MG63 (cell line): Measurements from ENCODE around the gene LHFPL4. TPM values are rescaled to one million over a fixed set of nuclear protein-coding genes. Genes with fewer than 3 reads are reported as not detected.
"Not testable (repeated sequence)": the region's sequence is repeated elsewhere in the genome, so short reads cannot be mapped to it uniquely, and the experiment has no call there.

Experiments
- DNase-seq: peaks from one replicate; pipeline ENCODE4 v3.0.0-alpha.2; 2020
- H3K27me3 ChIP-seq: fragments of 250-450 bp; sonication (Bioruptor Pico); 2 replicates; pipeline ENCODE4 v1.5.1; 2020; ENCODE audit warnings: mild to moderate bottlenecking, moderate library complexity
- H3K36me3 ChIP-seq: fragments of 250-450 bp; sonication (Bioruptor Pico); 2 replicates; pipeline ENCODE4 v1.5.1; 2020; ENCODE audit warnings: mild to moderate bottlenecking, moderate library complexity
- H3K4me3 ChIP-seq: fragments of 250-450 bp; sonication (Bioruptor Pico); 2 replicates; pipeline ENCODE4 v1.5.1; 2020; ENCODE audit warnings: mild to moderate bottlenecking, moderate library complexity
- H3K9me3 ChIP-seq: fragments of 250-450 bp; sonication (Bioruptor Pico); 2 replicates; pipeline ENCODE4 v1.5.1; 2020; ENCODE audit warnings: mild to moderate bottlenecking, moderate library complexity
- total RNA-seq: library from RNA; depleted of rRNA; stranded (reverse); fragments of >200 nt; shearing (Covaris generic); gene quantifications from 2 replicates; pipeline ENCODE4 v1.2.3, GENCODE V29; 2014; ENCODE audit warnings: low replicate concordance; rRNA removed

Gene LHFPL4
- 0.69 and 1.2 TPM in 2 replicates for total RNA-seq

DNA sequence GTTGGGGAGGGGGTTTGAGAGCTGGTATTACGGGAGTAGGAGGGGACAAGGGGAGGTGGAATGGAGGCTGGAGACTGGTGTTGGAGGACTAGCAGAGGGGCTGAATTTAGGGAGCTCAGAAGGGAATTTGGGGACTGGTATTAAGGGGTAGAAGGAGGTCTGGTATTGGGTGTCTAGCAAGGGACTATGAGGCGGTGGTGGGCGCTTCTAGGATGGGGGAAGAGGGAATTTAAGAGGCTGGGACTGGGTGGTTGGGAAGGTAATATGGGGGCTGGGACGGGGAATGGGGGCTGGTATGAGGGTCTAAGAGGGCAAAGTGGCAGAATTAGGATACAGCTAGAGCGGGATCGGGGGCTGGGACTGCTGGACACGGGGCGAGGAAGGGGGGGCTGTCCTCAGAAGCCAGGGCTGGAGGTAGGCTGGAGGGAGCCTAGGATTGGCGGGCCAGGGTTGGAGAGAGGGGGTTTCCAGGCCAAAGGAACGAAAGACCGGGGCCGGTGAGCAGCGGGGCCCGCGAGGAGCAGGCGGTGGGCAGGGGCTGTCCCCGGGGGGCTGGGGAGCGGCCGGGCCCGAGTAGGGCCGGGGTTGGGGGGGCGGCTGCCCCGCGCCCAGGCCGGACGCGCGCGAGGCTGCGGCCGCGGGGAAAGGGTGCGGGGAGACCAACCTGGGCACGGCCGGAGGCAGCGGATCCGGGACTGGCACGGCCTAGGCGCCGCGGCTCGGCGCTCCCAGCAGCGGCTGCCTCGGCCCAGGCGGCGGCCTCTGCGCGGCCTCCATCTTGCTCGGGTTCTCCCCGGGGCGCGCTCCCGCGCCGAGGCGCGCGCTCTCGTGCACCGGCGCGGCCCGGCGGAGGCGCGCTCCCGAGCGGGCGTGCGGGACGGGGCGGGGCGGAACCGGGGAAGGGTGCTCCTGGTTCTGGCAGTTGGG, at the start of gene LHFPL4:
TSS of gene LHFPL4 (minus strand) at position 802 of the 927 bp plus-strand sequence. CDS start 1,143 bp downstream, outside the sequence.
- H3K27me3 ChIP-seq: no peaks in the 10 kb centered on the region
- H3K9me3 ChIP-seq: no peaks in the 10 kb centered on the region
- DNase-seq: no peak
- H3K4me3 ChIP-seq: peak within 1 kb of the TSS; percentile 27
- no peaks in the 10 kb centered on the region for H3K36me3 ChIP-seq

DNA sequence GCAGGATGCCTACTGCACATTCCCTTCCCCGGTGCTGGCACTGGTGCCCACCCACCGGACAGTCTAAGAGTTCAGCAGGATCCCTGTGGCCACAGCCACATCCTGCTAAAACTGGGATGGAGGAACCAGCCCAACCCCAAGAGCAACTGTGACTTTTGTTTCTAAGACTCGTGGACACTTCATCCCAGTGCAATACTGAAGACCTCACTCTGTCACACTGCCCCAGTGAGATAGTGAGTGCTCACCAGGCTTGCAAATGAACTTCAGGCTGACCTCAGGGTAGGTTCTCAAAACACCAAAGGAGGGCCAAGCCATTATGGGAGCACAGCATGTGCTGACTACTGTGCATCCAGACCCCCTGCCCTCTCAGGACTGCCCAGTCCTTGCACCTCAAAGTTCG, 49.0 kb upstream of the LHFPL4 start:
- no peaks in the 10 kb centered on the region for H3K27me3 ChIP-seq
- no peaks in the 10 kb centered on the region for H3K36me3 ChIP-seq
- no peak overlapping the region for H3K4me3 ChIP-seq
- H3K9me3 ChIP-seq: no peaks in the 10 kb centered on the region
- no peak for DNase-seq

DNA sequence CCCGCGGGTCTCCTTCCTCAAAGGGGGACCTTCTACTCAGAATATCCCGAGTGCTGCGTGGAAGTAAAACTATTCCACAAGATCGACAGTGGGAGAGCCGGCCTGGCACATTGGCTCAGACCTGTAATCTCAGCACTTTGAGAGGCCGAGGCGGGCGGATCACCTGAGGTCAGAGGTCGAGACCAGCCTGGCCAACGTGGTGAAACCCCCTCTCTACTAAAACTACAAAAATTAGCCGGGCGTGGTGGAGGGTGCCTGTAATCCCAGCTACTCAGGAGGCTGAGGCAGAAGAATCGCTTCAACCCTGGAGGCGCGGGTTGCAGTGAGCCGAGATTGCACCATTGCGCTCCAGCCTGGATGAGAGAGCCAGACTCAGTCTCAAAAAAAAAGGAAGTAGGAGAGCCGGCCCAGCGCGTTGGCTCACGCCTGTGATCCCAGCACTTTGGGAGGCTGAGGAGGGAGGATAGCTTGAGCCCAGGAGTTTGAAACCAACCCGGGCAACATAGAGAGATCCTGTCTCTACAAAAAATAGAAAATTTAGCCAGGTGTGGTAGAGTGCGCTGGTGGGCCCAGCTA, 47.5 kb upstream of the LHFPL4 start:
- not testable (repeated sequence) for H3K36me3 ChIP-seq, H3K4me3 ChIP-seq, H3K27me3 ChIP-seq, H3K9me3 ChIP-seq, DNase-seq

DNA sequence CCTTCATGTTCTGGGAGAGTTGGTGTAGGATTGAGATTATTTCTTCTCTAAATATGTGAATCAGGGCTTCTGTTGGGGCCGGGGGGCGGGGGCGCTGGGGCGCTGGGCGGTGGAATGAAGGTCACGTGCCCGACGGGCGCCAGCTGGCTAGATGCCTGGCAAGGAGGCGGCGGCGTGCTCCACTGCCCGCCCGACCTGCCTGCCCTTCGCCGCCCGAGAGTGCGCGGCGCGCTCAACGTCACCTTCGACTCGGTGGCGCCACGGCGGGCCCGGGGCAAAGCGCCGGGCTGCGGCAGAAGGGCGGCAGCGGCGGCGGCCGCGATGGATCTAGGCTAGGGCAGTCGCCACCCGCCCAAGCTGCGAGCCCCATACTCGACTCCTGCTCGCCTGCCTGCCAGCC, 47.0 kb upstream of the LHFPL4 start:
- Histone ChIP-seq H3K27me3 (no peaks in the 10 kb centered on the region), H3K4me3 (no peak overlapping the region; the same call in 1 of the 2 replicates), H3K36me3 (no peaks in the 10 kb centered on the region), H3K9me3 (no peaks in the 10 kb centered on the region)
- DNase-seq: peak; percentile 57

DNA sequence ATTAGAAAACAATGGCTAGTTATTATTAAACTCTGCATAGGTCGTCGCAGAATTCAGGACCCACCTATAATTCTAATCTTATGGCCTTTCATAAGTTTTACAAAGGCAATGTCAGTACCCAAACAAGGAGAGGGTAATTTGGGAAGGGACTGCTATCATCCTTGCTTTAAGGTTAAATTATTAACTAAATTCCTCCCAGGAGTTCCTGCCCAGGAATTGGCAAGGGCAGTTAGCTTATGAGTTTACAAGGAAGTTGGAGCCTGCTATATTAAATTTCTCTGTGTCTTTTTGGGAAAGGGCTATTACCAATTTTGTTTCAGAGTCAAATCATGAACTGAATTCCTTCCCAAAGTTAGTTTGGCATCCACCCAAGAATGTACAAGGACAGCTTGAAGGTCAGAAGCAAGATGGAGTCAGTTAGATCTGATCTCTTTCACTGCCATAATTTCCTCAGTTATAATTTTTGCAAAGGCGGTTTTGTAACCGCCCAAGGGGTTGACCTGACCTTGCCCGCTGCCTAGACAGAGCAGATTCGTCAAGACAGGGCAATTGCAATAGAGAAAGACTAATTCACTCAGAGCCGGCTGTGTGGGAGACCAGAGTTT, 45.3 kb upstream of the LHFPL4 start:
- no peaks in the 10 kb centered on the region for H3K27me3 ChIP-seq
- H3K36me3 ChIP-seq: no peaks in the 10 kb centered on the region
- no peak overlapping the region for H3K4me3 ChIP-seq
- no peaks in the 10 kb centered on the region for H3K9me3 ChIP-seq
- DNase-seq: no peak

DNA sequence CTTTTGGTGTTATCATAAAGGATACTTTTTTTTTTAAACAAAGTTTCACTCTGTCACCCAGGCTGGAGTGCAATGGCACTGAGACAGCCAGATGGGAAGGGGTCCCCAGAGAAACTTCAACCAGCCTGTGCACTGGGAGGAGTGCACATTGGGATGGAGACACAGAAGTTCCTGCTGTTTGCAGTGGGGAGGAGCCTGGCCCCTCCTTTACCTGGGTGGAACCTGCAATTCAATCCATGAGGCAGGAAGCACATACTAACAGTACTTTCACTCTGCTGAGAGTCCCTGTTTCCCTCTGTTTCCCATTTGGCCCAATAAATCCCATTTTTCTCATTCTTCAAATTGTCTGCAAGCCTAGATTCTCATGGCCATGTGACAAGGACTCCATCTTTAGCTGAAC, 42.3 kb upstream of the LHFPL4 start:
- Histone ChIP-seq H3K27me3 (no peaks in the 10 kb centered on the region), H3K9me3 (no peaks in the 10 kb centered on the region), H3K4me3 (no peak overlapping the region), H3K36me3 (no peaks in the 10 kb centered on the region)
- DNase-seq: no peak

DNA sequence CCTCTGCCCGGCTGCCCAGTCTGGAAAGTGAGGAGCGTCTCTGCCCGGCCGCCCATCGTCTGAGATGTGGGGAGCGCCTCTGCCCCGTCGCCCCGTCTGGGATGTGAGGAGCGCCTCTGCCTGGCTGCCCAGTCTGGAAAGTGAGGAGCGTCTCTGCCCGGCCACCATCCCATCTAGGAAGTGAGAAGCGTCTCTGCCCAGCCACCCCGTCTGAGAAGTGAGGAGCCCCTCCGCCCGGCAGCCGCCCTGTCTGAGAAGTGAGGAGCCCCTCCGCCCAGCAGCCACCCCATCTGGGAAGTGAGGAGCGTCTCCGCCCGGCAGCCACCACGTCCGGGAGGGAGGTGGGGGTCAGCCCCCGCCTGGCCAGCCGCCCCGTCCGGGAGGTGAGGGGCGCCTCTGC, 38.2 kb upstream of the LHFPL4 start:
- not testable (repeated sequence) for H3K36me3 ChIP-seq, H3K9me3 ChIP-seq, H3K4me3 ChIP-seq, DNase-seq, H3K27me3 ChIP-seq

DNA sequence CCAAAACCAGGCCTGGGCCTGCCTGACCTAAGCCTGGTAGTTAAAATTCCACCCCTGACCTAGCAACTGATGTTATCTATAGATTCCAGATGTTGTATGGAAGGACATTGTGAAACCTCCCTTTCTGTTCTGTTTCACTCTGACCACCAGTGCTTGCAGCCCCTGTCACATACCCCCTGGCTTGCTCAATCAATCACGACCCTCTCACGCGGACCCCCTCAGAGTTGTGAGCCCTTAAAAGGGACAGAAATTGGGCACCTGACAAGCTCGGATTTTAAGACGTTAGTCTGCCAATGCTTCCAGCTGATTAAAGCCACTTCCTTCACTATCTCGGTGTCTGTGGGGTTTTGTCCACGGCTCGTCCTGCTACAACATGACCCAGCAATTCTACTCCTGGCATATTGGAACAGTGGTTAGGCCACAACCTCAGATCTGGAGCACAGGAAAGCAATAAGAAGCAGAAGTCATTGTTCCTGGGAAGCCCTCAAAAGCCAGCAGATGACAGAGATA, 36.7 kb upstream of the LHFPL4 start:
- Histone ChIP-seq H3K9me3 (no peaks in the 10 kb centered on the region), H3K36me3 (no peaks in the 10 kb centered on the region), H3K4me3 (no peak overlapping the region), H3K27me3 (no peaks in the 10 kb centered on the region)
- no peak for DNase-seq

DNA sequence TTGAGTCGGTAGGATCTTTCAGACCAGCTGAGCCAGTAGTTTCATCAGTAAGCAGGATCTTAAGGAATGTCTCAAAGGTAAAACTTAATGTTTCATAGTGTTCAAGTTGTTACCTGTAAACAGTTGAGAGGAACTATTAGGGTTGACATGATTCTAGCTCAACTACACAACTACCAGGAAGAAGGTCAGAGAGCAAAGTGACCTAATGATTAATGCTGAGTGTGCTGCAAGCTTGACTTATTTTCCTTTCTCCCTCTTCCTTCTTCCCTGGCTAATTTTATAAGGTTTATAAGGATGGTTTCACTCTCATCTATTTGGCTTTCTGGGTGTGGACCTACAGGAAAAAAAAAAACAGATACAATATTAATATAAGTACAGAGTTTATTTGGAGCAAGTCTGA, 30.2 kb upstream of the LHFPL4 start:
- DNase-seq: no peak
- Histone ChIP-seq H3K36me3 (no peaks in the 10 kb centered on the region), H3K9me3 (no peaks in the 10 kb centered on the region), H3K4me3 (no peak overlapping the region), H3K27me3 (no peaks in the 10 kb centered on the region)

DNA sequence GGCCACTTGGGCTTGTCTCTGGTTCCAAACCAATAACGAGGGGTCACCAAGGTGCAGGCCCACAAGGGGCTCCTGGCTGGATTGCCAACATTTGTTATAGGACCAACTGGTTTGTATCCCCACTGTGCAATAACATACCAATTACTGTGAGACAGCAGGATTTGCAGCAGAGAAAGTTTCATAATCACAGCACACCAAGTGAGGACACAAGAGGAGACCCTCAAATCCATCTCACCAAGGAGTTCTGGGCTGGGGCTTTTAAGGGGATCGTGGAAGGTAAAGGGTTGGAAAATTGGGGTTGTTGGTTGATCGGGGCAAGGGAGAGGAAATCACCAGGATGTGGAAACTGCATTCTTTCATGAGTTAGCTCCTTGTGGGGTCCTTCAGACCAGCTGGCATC, 29.7 kb upstream of the LHFPL4 start:
- DNase-seq: no peak
- Histone ChIP-seq H3K27me3 (no peaks in the 10 kb centered on the region), H3K9me3 (no peaks in the 10 kb centered on the region), H3K36me3 (no peaks in the 10 kb centered on the region), H3K4me3 (no peak overlapping the region)

DNA sequence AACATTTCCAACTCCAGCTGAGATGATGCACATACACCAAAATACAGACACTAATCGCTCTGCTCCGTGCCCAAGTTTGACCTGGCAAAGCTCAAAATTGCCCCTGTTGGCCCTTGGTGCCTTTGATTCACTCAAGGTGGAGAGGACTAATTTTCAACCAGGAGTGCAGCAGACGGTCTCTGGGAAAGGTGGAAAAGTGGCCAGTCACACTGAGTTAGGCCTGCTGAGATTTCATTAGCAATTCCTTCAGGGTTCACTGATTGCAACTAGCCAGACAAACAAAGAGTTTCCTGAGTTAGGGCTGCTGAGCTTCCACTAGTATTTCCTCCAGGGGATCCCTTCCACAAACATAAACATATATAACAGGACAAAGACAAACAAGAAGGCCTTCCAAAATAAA, 28.7 kb upstream of the LHFPL4 start:
- Histone ChIP-seq H3K9me3 (no peaks in the 10 kb centered on the region), H3K36me3 (no peaks in the 10 kb centered on the region), H3K4me3 (no peak overlapping the region), H3K27me3 (no peaks in the 10 kb centered on the region)
- DNase-seq: no peak

DNA sequence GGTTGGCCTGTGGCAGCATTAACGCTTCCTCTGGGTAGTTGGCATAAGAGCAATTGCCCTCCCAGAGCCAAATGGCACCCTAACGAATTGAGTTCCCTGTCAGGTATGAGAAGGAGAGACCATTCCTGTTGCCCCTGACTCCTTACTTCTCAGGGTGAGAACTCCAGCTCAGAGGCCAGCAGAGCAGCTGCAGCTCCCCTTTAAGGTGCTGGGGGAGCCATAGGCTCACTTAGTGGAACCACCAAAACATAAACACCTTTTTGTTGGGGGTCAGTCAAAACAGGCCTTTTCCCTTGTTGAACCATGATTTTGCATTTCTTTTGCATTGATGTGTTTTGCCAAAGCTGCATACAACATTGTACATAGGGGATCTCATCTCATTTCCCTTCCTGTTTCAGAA, 28.1 kb upstream of the LHFPL4 start:
- Histone ChIP-seq H3K27me3 (no peaks in the 10 kb centered on the region), H3K4me3 (no peak overlapping the region), H3K36me3 (no peaks in the 10 kb centered on the region), H3K9me3 (no peaks in the 10 kb centered on the region)
- no peak for DNase-seq

DNA sequence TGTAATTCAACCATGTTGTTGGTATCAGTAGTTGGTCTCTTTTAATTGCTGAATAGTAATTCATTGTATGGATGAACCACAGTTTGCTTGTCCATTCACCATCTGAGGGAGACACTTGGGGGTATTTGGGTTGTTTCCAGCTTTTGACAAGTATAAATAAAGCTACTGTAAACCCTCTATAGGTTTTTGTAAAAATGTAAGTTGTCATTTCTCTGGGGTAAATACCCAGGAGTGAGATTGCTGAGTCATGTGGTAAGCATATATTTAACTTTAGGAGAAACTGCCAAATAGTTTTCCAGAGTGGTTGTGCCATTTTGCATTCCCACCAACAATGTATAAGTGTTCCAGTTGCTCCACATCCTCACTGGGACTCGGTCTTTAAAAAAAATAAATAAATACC, 15.4 kb upstream of the LHFPL4 start:
- Histone ChIP-seq H3K9me3 (peaks cover 4% of the 10 kb centered on the region; the same call in 1 of the 2 replicates), H3K27me3 (no peaks in the 10 kb centered on the region), H3K36me3 (no peaks in the 10 kb centered on the region), H3K4me3 (no peak overlapping the region; the same call in 1 of the 2 replicates)
- no peak for DNase-seq

DNA sequence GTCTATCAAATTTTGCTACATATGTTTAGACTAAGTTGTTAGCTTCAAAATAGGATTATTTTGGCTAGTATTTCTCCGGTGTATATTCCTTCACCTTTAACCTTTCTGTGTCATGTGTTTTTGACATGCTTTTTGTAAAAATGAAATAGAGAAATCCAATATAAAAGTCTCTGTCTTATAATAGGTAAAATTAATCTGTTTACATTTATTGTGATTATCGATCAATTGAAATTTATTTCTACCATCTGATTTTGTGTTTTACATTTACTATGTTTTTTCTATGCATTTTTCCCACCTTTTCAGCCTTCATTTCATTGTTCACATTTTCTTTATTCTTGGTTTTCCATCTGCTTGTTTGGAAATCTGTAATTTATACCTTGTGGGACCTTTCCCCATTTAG, 11.7 kb upstream of the LHFPL4 start:
- Histone ChIP-seq H3K36me3 (no peaks in the 10 kb centered on the region), H3K9me3 (peaks cover 4% of the 10 kb centered on the region; the same call in 1 of the 2 replicates), H3K27me3 (no peaks in the 10 kb centered on the region), H3K4me3 (no peak overlapping the region)
- no peak for DNase-seq

DNA sequence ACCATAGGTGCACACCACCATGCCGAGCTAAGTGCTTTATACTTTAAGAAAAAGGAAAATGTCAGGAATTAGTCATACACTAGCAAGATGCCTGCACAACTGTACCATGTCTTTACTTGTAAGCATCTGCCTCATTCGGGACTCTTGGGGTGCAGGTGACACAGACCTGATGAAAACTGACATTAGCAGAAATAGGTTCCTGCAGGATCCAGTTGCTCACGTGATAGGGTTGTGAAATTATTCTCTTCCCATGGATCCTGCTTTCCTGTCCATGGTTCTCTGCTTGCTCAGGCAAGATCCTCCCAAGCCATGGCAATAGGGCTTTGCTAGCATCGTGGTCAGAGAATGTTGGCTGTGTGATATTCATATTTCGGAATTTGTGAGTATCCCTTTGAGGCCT, 10.2 kb upstream of the LHFPL4 start:
- Histone ChIP-seq H3K27me3 (no peaks in the 10 kb centered on the region), H3K9me3 (peaks cover 4% of the 10 kb centered on the region; the same call in 1 of the 2 replicates), H3K4me3 (no peak overlapping the region), H3K36me3 (no peaks in the 10 kb centered on the region)
- DNase-seq: no peak

DNA sequence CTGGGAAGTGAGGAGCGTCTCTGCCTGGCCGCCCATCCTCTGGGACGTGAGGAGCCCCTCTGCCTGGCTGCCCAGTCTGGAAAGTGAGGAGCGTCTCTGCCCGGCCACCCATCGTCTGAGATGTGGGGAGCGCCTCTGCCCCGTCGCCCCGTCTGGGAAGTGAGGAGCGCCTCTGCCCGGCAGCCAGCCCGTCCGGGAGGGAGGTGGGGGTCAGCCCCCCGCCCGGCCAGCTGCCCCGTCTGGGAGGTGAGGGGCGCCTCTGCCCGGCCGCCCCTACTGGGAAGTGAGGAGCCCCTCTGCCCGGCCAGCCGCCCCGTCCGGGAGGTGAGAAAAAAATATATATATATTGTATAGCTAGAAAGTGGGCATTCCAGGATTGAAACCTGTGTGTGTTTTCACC, 6.4 kb upstream of the LHFPL4 start:
- H3K27me3 ChIP-seq, H3K36me3 ChIP-seq, H3K9me3 ChIP-seq, H3K4me3 ChIP-seq, DNase-seq: not testable (repeated sequence)

DNA sequence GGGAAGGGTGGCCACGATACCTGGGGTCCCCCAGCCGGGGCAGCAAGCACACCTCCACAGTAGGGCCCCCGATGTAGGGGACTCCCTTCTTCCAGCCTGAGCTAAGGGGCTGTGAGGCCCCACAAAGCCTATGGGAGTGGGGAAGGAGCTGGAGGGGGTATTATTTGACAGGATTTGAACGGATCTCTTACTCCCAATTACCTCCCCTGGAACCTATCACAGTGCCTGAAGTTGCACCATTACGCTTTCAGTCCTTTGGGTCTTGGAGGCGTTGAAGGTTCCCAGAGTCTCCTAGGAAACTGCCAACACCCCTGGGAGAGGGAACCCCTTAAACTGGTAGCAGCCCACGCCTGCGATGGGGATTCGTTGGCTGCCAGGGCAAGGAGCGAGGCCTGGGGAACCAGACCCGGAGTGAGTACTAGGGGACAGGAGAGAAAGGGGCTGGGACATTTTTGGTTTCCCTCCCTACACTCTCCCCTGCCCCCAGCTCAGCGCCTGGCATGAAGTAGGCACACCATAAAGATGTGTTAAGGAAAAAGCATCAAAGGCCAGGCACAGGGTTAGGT, 409 bp upstream of the LHFPL4 start:
- H3K36me3 ChIP-seq: no peaks in the 10 kb centered on the region
- no peak overlapping the region for H3K4me3 ChIP-seq
- no peaks in the 10 kb centered on the region for H3K9me3 ChIP-seq
- H3K27me3 ChIP-seq: no peaks in the 10 kb centered on the region
- no peak for DNase-seq
